ENCODE results near the gene KRTAP29-1.
"Not testable (repeated sequence)": the region's sequence is repeated elsewhere in the genome, so short reads cannot be mapped to it uniquely, and the experiment has no call there.

KRTAP29-1 gene

DNA sequence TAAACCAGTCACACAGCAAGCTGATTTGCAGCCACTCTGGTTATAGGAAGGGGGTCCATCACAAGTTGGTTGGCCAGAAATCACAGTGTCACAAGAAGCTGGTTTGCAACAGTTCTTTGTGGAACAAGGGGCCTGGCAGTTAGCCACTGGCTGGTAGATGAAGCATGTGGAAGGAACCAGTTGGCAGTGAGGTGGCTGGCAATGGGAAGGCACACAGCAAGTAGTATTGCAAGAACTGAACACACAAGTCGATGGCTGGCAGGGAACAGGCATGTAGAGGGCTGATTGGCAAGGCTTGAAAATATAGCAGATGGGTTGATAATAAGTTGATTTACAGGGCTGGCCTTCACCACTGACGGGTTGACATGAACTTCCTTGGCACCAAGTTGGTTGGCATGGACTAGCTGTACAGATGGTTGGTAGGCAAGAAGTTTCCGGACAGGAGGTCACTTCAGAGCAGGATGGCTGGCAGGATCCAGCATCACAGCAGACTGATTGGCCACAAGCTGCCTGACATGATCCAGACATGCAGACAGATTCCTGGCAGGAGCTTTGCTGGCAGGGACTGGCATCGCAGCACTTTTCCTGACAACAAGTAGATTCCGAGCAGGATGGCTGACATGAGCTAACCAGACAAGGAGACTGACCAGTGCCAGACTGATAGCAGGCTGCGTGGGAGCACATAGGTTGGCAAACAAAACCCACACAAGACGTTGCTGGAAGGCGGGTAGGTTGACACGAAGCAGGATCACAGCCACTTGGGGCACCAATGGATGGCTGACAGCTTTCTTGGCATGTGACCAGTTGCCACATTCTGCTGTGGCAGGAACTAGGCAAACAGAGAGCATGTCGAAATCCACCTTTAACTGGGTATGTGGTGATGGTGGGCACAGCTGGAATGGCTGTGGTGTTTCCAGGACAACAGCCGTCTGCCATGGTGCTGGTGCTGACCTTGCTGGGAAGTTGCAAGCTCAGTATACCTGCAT lies at the start of gene KRTAP29-1:
Gene KRTAP29-1 (minus strand): TSS at position 936 of the 986 bp plus-strand sequence. CDS start 0 bp downstream, at position 936.
- DNase-seq (ENCODE audit: low read depth), result no peak
- H3K4me3 ChIP-seq (ENCODE audit: low read length), result no peak within 1 kb of the TSS
- TF ChIP-seq, protein P1, sequence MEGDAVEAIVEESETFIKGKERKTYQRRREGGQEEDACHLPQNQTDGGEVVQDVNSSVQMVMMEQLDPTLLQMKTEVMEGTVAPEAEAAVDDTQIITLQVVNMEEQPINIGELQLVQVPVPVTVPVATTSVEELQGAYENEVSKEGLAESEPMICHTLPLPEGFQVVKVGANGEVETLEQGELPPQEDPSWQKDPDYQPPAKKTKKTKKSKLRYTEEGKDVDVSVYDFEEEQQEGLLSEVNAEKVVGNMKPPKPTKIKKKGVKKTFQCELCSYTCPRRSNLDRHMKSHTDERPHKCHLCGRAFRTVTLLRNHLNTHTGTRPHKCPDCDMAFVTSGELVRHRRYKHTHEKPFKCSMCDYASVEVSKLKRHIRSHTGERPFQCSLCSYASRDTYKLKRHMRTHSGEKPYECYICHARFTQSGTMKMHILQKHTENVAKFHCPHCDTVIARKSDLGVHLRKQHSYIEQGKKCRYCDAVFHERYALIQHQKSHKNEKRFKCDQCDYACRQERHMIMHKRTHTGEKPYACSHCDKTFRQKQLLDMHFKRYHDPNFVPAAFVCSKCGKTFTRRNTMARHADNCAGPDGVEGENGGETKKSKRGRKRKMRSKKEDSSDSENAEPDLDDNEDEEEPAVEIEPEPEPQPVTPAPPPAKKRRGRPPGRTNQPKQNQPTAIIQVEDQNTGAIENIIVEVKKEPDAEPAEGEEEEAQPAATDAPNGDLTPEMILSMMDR (conservative IDR thresholded peaks at IDR 0.05; ENCODE audit: low read depth, low read length), result no peak

DNA sequence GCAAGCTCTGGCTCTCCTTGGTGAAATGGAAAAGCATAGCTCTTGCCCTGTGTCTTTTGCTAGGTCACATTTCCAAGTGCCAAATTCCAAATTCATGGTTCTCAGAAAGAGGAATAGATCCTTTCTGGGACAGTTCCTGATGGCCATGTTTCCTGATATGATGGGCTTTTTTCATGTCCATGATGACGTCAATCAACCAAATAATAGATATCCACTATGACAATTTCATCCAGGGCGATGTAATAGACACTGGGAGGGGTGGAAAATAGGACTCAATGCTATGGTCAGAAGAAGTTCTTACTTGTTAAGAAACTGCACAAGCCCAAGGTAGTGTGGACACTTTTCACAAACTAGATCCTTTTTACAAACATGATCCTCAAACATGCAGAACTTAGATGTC lies 48.5 kb upstream of the KRTAP29-1 start:
- TF ChIP-seq, protein P1 (conservative IDR thresholded peaks at IDR 0.05; ENCODE audit: low read depth, low read length), result no peak
- H3K4me3 ChIP-seq (ENCODE audit: low read length), result no peak overlapping the region
- no peak for DNase-seq (ENCODE audit: low read depth)

DNA sequence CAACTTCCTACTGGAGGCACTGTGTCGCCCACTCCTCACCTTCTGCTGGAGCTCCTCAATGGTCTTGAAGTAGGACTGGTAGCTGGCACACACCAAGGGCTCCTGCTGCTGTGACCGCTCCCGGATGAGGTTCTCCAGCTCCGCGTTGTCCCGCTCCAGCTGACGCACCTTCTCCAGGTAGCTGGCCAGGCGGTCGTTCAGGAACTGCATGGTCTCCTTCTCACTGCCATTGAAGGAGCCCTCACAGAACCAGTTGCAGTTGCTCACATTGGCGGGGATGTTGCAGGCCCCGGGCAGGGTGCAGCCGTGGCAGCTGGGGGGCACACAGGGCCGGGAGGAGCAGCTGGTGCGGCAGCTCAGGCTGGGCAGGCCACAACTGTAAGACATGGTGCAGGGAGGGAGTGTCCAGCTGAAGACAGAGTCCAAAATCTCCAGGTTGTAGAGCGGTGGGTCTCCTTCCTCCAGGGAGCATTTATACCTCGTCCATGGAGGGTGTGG lies 47.8 kb upstream of the KRTAP29-1 start, which contains the start of gene KRT33A:
Gene KRT33A (minus strand): TSS at position 448 of the 498 bp plus-strand sequence. CDS start 61 bp downstream, at position 387.
- not testable (repeated sequence) for DNase-seq (ENCODE audit: low read depth); H3K4me3 ChIP-seq (ENCODE audit: low read length)

DNA sequence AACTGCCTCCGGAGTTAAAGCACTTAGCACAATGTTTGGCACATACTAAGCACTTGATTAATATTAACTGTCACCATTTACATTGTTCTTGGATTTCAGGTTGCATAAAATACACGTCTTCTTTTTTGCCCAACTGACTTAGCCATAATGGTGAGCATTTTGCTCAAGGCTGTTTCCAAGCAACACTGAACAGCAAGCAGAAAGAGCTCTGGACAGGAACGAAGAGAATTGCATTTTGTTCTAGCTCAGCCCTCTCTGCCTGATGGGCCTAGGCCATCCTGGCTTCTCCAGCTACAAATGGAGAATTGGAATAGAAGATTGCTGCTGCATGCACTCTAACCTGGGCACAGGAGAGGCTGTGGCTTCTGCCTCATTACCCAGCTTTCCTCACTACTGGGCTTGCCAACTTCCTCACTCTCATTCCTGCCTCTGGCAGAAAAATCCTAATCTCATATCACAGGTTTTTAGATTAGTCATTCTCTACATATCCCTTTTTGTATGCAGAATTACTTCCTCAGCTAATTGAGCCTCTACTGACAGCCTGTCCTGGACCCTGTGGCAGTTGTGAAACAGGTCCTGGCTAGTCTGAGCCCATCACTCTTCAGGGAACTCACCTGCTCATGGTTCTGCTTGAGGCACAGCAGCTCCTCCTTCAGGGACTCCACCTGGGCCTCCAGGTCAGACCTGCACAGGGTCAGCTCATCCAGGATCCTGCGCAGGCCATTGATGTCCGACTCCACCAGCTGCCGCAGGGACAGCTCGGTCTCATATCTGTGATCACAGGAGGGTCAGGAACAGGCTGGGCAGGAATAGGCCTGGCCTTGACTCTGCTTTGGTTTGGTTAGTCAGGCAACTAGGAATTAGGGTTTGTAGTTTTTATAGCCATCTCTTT lies 45.5 kb upstream of the KRTAP29-1 start:
- no peak overlapping the region for H3K4me3 ChIP-seq (ENCODE audit: low read length)
- no peak for DNase-seq (ENCODE audit: low read depth)
- TF ChIP-seq, protein P1 (conservative IDR thresholded peaks at IDR 0.05; ENCODE audit: low read depth, low read length), result no peak

DNA sequence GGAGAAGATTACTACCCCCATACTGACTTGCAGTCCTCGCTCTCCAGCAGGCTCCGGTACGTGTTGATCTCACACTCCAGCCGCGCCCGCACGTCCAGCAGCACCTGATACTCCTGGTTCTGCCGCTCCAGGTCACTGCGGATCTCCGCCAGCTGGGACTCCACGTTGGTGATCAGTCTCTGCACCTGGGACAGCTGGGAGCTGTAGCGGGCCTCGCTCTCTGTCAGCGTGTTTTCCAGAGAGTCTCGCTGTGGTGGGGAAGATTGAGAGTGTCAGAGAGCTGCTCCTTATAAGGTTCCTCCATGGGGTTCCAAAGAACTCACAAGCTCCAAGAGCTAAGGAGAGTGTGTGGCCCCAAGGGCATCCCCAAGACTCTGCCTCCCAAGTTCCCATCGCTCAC lies 43.8 kb upstream of the KRTAP29-1 start:
- not testable (repeated sequence) for H3K4me3 ChIP-seq (ENCODE audit: low read length); DNase-seq (ENCODE audit: low read depth)

- TF ChIP-seq, protein P1 (conservative IDR thresholded peaks at IDR 0.05; ENCODE audit: low read depth, low read length), result no peak
- DNase-seq (ENCODE audit: low read depth), result no peak
- no peak overlapping the region for H3K4me3 ChIP-seq (ENCODE audit: low read length)
Measured at GRCh38 chr17:41345992-41346391, 43.3 kb upstream of the KRTAP29-1 start.

DNA sequence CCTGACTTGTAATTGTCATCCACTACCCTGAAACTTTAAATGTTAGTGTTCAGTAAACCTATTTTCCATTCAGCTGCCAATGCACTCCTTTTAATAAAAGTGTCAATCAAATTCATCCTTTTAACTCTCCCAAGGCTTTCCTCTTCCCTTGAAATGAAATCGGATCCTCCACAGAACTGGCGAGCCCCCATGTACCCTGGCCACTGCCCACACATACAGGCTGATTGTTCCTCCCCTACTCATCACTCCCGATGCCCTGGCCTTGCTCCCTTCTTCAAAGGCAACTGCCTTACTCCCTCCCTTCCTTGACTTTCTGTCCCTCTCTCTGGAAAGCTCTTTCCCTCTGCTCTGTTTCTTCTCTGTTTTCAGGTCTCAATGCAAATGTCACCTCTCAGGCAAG lies 40.4 kb upstream of the KRTAP29-1 start:
- no peak overlapping the region for H3K4me3 ChIP-seq (ENCODE audit: low read length)
- no peak for DNase-seq (ENCODE audit: low read depth)
- TF ChIP-seq, protein P1 (conservative IDR thresholded peaks at IDR 0.05; ENCODE audit: low read depth, low read length), result no peak
